H9 (cell line): ENCODE results near the gene ERI3. TPM values are rescaled to one million over a fixed set of nuclear protein-coding genes. Genes with fewer than 3 reads are reported as not detected.

Source experiments
- DNase-seq: peaks from one replicate; pipeline ENCODE4 v3.0.0-alpha.2; 2017
- H2AFZ ChIP-seq: one replicate; pipeline ENCODE4 v1.6.1; 2013; ENCODE audit warnings: mild to moderate bottlenecking, low read length, control low read depth, moderate library complexity
- H2AK5ac ChIP-seq: 2 replicates; pipeline ENCODE4 v1.6.1; 2013; ENCODE audit warnings: low read length, control low read depth, mixed read lengths; ENCODE audit not compliant: insufficient read length
- H2BK120ac ChIP-seq: one replicate; pipeline ENCODE4 v1.6.1; 2013; ENCODE audit warnings: low read depth, mild to moderate bottlenecking, low read length, control low read depth, inconsistent platforms; ENCODE audit not compliant: poor library complexity, severe bottlenecking
- H2BK12ac ChIP-seq: 2 replicates; pipeline ENCODE4 v1.6.1; 2013; ENCODE audit warnings: low read length, control low read depth, mixed read lengths, low read depth; ENCODE audit not compliant: insufficient read length
- H2BK15ac ChIP-seq: 2 replicates; pipeline ENCODE4 v1.6.1; 2013; ENCODE audit warnings: low read depth, low read length, control low read depth
- H2BK20ac ChIP-seq: one replicate; pipeline ENCODE4 v1.6.1; 2013; ENCODE audit warnings: low read depth, mild to moderate bottlenecking, low read length, control low read depth, inconsistent platforms; ENCODE audit not compliant: poor library complexity, severe bottlenecking
- H2BK5ac ChIP-seq: 2 replicates; pipeline ENCODE4 v1.6.1; 2013; ENCODE audit warnings: low read length, control low read depth, mixed read lengths; ENCODE audit not compliant: insufficient read length
- H3K14ac ChIP-seq: 2 replicates; pipeline ENCODE4 v1.6.1; 2013; ENCODE audit warnings: low read length, control low read depth; ENCODE audit not compliant: insufficient read depth
- H3K18ac ChIP-seq: 2 replicates; pipeline ENCODE4 v1.6.1; 2013; ENCODE audit warnings: low read depth, mild to moderate bottlenecking, mixed read lengths, low read length, control low read depth; ENCODE audit not compliant: insufficient read length
- H3K23ac ChIP-seq: 2 replicates; pipeline ENCODE4 v1.6.1; 2013; ENCODE audit warnings: low read length, control low read depth, mixed read lengths, low read depth; ENCODE audit not compliant: insufficient read length
- H3K23me2 ChIP-seq: 2 replicates; pipeline ENCODE4 v1.6.1; 2013; ENCODE audit warnings: low read depth, mild to moderate bottlenecking, mixed read lengths, low read length, control low read depth; ENCODE audit not compliant: insufficient read length, poor library complexity, severe bottlenecking
- H3K27ac ChIP-seq: 2 replicates; pipeline ENCODE4 v1.5.1; 2013; ENCODE audit warnings: low read length, control low read depth, mixed read lengths, low read depth; ENCODE audit not compliant: insufficient read length
- H3K27me3 ChIP-seq: 2 replicates; pipeline ENCODE4 v1.6.1; 2013; ENCODE audit warnings: low read length, control low read depth, inconsistent platforms; ENCODE audit not compliant: insufficient read depth
- H3K4ac ChIP-seq: 2 replicates; pipeline ENCODE4 v1.6.1; 2013; ENCODE audit warnings: low read depth, mild to moderate bottlenecking, control low read depth, inconsistent platforms, low read length, moderate library complexity
- H3K4me1 ChIP-seq: 2 replicates; pipeline ENCODE4 v1.6.1; 2013; ENCODE audit warnings: low read length, control low read depth, inconsistent platforms; ENCODE audit not compliant: insufficient read depth
- H3K4me2 ChIP-seq: 2 replicates; pipeline ENCODE4 v1.6.1; 2013; ENCODE audit warnings: low read length, control low read depth, mixed read lengths; ENCODE audit not compliant: insufficient read length, insufficient read depth
- H3K56ac ChIP-seq: 2 replicates; pipeline ENCODE4 v1.6.1; 2013; ENCODE audit warnings: low read depth, mild to moderate bottlenecking, mixed read lengths, low read length, control low read depth; ENCODE audit not compliant: insufficient read length
- H3K79me1 ChIP-seq: 2 replicates; pipeline ENCODE4 v1.6.1; 2013; ENCODE audit warnings: low read depth, mild to moderate bottlenecking, moderate library complexity, low read length, control low read depth, inconsistent platforms; ENCODE audit not compliant: insufficient read depth, poor library complexity, severe bottlenecking
- H3K79me2 ChIP-seq: 2 replicates; pipeline ENCODE4 v1.6.1; 2013; ENCODE audit warnings: low read length, control low read depth, inconsistent platforms; ENCODE audit not compliant: insufficient read depth
- H3K9ac ChIP-seq: 2 replicates; pipeline ENCODE4 v1.6.1; 2013; ENCODE audit warnings: low read length, control low read depth, mixed read lengths; ENCODE audit not compliant: insufficient read length; ENCODE audit errors: extremely low read depth
- H3K9me3 ChIP-seq: one replicate; pipeline ENCODE4 v1.6.1; 2013; ENCODE audit warnings: low read depth, low read length, inconsistent platforms; ENCODE audit not compliant: control insufficient read depth
- H3T11ph ChIP-seq: one replicate; pipeline ENCODE4 v1.6.1; 2013; ENCODE audit warnings: mild to moderate bottlenecking, low read length, control low read depth, inconsistent platforms
- H4K20me1 ChIP-seq: one replicate; pipeline ENCODE4 v1.6.1; 2013; ENCODE audit not compliant: control insufficient read depth, insufficient read length, insufficient read depth
- H4K5ac ChIP-seq: 2 replicates; pipeline ENCODE4 v1.6.1; 2013; ENCODE audit warnings: low read depth, mild to moderate bottlenecking, mixed read lengths, low read length, control low read depth; ENCODE audit not compliant: insufficient read length
- H4K8ac ChIP-seq: replicated peaks from 2 replicates; pipeline ENCODE4 v1.6.1; 2013; ENCODE audit warnings: low read length, control low read depth, mixed read lengths, low read depth; ENCODE audit not compliant: insufficient read length
- H4K91ac ChIP-seq: 2 replicates; pipeline ENCODE4 v1.6.1; 2013; ENCODE audit warnings: low read depth, mild to moderate bottlenecking, moderate library complexity, mixed read lengths, low read length, control low read depth; ENCODE audit not compliant: insufficient read length
- H3K27ac Mint-ChIP-seq, 3 experiments: 2 replicates in 2 of 3; 3 replicates in 1 of 3; pipeline ENCODE4 v1.8.0; 2020 to 2021; ENCODE audit warnings: mixed read lengths in 3 of 3, mild to moderate bottlenecking in 1 of 3, moderate library complexity in 1 of 3
- H3K27me3 Mint-ChIP-seq: 2 replicates; pipeline ENCODE4 v1.8.0; 2021; ENCODE audit warnings: low read depth, mild to moderate bottlenecking, moderate library complexity, mixed read lengths
- H3K36me3 Mint-ChIP-seq, 3 experiments: 2 replicates in 2 of 3; 3 replicates in 1 of 3; pipeline ENCODE4 v1.8.0; 2020 to 2021; ENCODE audit warnings: low read depth in 3 of 3, mixed read lengths in 3 of 3; ENCODE audit not compliant: insufficient read depth in 1 of 3
- H3K4me1 Mint-ChIP-seq, 2 experiments: 2 replicates each; pipeline ENCODE4 v1.8.0; 2020; ENCODE audit warnings: mixed read lengths in 2 of 2
- H3K4me3 Mint-ChIP-seq, 2 experiments: 2 replicates in 1 of 2; 3 replicates in 1 of 2; pipeline ENCODE4 v1.8.0; 2020 to 2021; ENCODE audit warnings: mild to moderate bottlenecking in 2 of 2, mixed read lengths in 2 of 2, moderate library complexity in 1 of 2
- H3K9me3 Mint-ChIP-seq, 2 experiments: 2 replicates in 1 of 2; 3 replicates in 1 of 2; pipeline ENCODE4 v1.8.0; 2020; ENCODE audit warnings: mild to moderate bottlenecking in 2 of 2, mixed read lengths in 2 of 2, moderate library complexity in 1 of 2
- WGBS: extraction: QIAGEN DNeasy Blood & Tissue Kit; methylation state at CpG from one replicate; pipeline ENCODE4 v1.1.7; 2013; ENCODE audit warnings: missing lambda C conversion rate, low lambda C conversion rate, mixed read lengths; ENCODE audit not compliant: insufficient read length; ENCODE audit errors: extremely low coverage; 5-methylcytosine and 5-hydroxymethylcytosine counted together
- total RNA-seq: library from RNA; stranded (reverse); gene quantifications from 2 replicates; pipeline ENCODE4 v1.2.1, GENCODE V29; 2021
- TF ChIP-seq, protein P1 (sequence below): fragments of 200-600 bp; sonication (generic); conservative IDR thresholded peaks from 3 replicates; pipeline ENCODE4 v1.8.0; 2021; ENCODE audit warnings: antibody characterized with exemption, mild to moderate bottlenecking

ERI3 gene
- total RNA-seq, 1 experiment from 2014 or later: 61.6 TPM

DNA sequence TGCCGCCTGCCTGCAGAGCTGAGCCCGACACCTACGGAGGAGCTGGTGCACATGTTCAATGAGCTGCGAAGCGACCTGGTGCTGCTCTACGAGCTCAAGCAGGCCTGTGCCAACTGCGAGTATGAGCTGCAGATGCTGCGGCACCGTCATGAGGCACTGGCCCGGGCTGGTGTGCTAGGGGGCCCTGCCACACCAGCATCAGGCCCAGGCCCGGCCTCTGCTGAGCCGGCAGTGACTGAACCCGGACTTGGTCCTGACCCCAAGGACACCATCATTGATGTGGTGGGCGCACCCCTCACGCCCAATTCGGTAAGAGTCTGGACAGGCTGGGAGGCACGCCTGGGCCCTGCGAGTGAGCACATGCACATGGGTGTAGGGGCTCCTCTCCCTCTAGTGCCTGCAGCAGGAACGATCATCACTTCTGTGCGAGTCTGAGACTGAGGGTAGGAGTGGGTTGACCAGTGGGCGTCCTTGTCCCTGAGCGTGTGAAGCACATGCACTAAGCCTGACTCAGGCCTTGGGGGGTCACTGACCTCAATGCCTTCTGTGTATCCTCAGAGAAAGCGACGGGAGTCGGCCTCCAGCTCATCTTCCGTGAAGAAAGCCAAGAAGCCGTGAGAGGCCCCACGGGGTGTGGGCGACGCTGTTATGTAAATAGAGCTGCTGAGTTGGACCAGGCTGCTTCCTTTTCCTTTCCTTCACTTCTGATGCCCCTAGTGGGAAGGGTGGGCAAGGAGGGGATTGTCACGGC, 134.9 kb downstream of the ERI3 start:
- Histone ChIP-seq H3K18ac (no peak overlapping the region), H3K27me3 (no peaks in the 10 kb centered on the region), H4K20me1 (no peaks in the 10 kb centered on the region), H3K4me2 (no peak overlapping the region), H3K23me2 (no peaks in the 10 kb centered on the region), H3K79me2 (no peaks in the 10 kb centered on the region), H3K4me1 (no peaks in the 10 kb centered on the region), H4K5ac (no peak overlapping the region), H3K9me3 (no peaks in the 10 kb centered on the region), H2AFZ (no peak overlapping the region), H2BK120ac (no peak overlapping the region), H2BK12ac (no peak overlapping the region), H3K4ac (no peak overlapping the region), H4K91ac (no peak overlapping the region), H3K9ac (no peak overlapping the region), H3K27ac (no peak overlapping the region), H3K23ac (no peak overlapping the region), H3T11ph (no peak overlapping the region), H3K14ac (no peak overlapping the region), H4K8ac (no peak overlapping the region), H3K56ac (no peak overlapping the region), H2BK5ac (no peak overlapping the region), H2BK20ac (no peak overlapping the region), H2BK15ac (no peak overlapping the region), H3K79me1 (no peaks in the 10 kb centered on the region), H2AK5ac (no peak overlapping the region)
- WGBS: no CpG with 5 or more reads among the region's 31 CpGs
- no peak overlapping the region; a peak in 1 of 7 replicates for H3K27ac Mint-ChIP-seq
- H3K4me3 Mint-ChIP-seq: no peak overlapping the region
- peaks cover 4% of the 10 kb centered on the region for H3K27me3 Mint-ChIP-seq
- no peak for DNase-seq
- peaks cover under 1 to 3% of the 10 kb centered on the region in 2 experiments; a peak in 4 of 5 replicates for H3K9me3 Mint-ChIP-seq
- H3K36me3 Mint-ChIP-seq: peaks cover 21 to 64% (median 63%) of the 10 kb centered on the region in 3 experiments
- H3K4me1 Mint-ChIP-seq: no peaks in the 10 kb centered on the region
- TF ChIP-seq, protein P1, sequence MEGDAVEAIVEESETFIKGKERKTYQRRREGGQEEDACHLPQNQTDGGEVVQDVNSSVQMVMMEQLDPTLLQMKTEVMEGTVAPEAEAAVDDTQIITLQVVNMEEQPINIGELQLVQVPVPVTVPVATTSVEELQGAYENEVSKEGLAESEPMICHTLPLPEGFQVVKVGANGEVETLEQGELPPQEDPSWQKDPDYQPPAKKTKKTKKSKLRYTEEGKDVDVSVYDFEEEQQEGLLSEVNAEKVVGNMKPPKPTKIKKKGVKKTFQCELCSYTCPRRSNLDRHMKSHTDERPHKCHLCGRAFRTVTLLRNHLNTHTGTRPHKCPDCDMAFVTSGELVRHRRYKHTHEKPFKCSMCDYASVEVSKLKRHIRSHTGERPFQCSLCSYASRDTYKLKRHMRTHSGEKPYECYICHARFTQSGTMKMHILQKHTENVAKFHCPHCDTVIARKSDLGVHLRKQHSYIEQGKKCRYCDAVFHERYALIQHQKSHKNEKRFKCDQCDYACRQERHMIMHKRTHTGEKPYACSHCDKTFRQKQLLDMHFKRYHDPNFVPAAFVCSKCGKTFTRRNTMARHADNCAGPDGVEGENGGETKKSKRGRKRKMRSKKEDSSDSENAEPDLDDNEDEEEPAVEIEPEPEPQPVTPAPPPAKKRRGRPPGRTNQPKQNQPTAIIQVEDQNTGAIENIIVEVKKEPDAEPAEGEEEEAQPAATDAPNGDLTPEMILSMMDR: no peak
